Endothelial cell of umbilical vein (primary cell): ENCODE measurements around the gene PARVA.

ENCODE experiments used
- EZH2 ChIP-seq: IDR thresholded peaks from 2 replicates; pipeline ENCODE4 v1.6.1; 2012; ENCODE audit warnings: borderline replicate concordance, low read depth, mild to moderate bottlenecking, moderate library complexity, low read length, inconsistent platforms; ENCODE audit not compliant: severe bottlenecking
- GATA2 ChIP-seq: IDR thresholded peaks from 2 replicates; pipeline ENCODE4 v1.7.0; 2011; ENCODE audit warnings: low read depth, mild to moderate bottlenecking, moderate library complexity, mixed read lengths, low read length; ENCODE audit not compliant: insufficient read length, insufficient read depth
- POLR2A ChIP-seq: IDR thresholded peaks from 2 replicates; pipeline ENCODE4 v1.6.1; 2012; ENCODE audit warnings: low read depth, mild to moderate bottlenecking, control low read depth, low read length
- POLR2AphosphoS5 ChIP-seq: IDR thresholded peaks from 2 replicates; pipeline ENCODE4 v1.6.1; 2012; ENCODE audit warnings: low read depth, mild to moderate bottlenecking, control low read depth, low read length, moderate library complexity; ENCODE audit not compliant: insufficient read depth
- TF ChIP-seq, protein P1 (sequence below), 2 donors: IDR thresholded peaks; 1 replicate in 1 of 2; 2 replicates in 1 of 2; pipeline ENCODE4 v1.5.1; 2011; ENCODE audit warnings: low read length in 2 of 2, mild to moderate bottlenecking in 2 of 2, moderate library complexity in 2 of 2, control low read depth in 1 of 2, inconsistent platforms in 1 of 2, low read depth in 1 of 2; ENCODE audit not compliant: insufficient read depth in 1 of 2; ENCODE audit errors: extremely low read depth in 1 of 2

DNA sequence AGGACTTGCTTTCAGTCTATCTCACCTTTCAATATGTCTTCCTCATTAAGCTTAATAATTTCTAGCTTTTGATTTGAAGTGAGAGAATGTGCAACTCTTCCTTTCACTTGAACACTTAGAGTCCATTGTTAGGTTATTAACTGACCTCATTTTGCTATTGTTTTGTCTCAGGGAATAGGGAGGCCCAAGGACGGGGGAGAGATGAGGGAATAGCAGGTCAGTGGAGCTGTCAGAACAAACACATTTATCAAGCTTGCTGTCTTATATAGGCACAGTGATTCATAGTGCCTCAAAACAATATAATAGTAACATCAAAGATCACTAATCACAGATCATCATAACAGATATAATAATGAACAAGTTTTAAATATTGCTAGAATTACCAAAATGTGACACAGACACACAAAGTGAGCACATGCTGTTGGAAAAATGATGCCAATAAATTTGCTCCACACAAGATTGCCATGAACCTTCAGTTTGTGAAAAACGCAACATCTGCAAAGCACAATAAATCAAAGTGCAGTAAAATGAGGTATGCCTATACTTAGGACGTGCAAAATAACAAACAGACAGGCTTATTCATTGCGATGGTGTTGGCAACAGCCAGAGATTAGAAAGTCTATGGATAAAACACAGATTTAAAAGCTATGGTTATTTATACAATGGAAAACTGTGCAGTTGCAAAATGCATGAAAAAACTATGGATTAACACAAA lies 190.5 kb downstream of the PARVA start:
- TF ChIP-seq POLR2A (no peak), POLR2AphosphoS5 (no peak), EZH2 (no peak), GATA2 (no peak)
- TF ChIP-seq, protein P1, sequence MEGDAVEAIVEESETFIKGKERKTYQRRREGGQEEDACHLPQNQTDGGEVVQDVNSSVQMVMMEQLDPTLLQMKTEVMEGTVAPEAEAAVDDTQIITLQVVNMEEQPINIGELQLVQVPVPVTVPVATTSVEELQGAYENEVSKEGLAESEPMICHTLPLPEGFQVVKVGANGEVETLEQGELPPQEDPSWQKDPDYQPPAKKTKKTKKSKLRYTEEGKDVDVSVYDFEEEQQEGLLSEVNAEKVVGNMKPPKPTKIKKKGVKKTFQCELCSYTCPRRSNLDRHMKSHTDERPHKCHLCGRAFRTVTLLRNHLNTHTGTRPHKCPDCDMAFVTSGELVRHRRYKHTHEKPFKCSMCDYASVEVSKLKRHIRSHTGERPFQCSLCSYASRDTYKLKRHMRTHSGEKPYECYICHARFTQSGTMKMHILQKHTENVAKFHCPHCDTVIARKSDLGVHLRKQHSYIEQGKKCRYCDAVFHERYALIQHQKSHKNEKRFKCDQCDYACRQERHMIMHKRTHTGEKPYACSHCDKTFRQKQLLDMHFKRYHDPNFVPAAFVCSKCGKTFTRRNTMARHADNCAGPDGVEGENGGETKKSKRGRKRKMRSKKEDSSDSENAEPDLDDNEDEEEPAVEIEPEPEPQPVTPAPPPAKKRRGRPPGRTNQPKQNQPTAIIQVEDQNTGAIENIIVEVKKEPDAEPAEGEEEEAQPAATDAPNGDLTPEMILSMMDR (IDR thresholded peaks at IDR 0.05; ENCODE audit: extremely low read depth in 1 of 2, insufficient read depth in 1 of 2, low read depth in 1 of 2, low read length in 2 of 2), result no peak
